Omental fat pad (tissue), 4 donors: ENCODE results near the gene ATP6V0C. TPM values are rescaled to one million over a fixed set of nuclear protein-coding genes. Genes with fewer than 3 reads are reported as not detected.

Experiments
- ATAC-seq: fragments of 150-250 bp; one replicate; pipeline ENCODE4 v1.9.1; 2016; ENCODE audit warnings: mild to moderate bottlenecking, moderate library complexity; ENCODE audit not compliant: low FRiP score
- DNase-seq: peaks from one replicate; pipeline ENCODE4 v3.0.0-alpha.2; 2019; ENCODE audit warnings: low spot score
- total RNA-seq, 4 donors: library from RNA; depleted of rRNA; stranded (reverse); fragments of >200 nt; gene quantifications; one replicate each; pipeline ENCODE4 v1.1.0, GENCODE V29; 2016
- TF ChIP-seq, protein P1 (sequence below), 3 donors: fragments of 450-650 bp; IDR thresholded peaks; one replicate each; pipeline ENCODE4 v1.5.1; 2016 to 2017; ENCODE audit warnings: antibody characterized with exemption in 3 of 3, mild to moderate bottlenecking in 3 of 3, moderate library complexity in 2 of 3

ATP6V0C gene
- total RNA-seq, 4 donors from 2014 or later, result 43.5 to 113 (median 67.9) TPM

DNA sequence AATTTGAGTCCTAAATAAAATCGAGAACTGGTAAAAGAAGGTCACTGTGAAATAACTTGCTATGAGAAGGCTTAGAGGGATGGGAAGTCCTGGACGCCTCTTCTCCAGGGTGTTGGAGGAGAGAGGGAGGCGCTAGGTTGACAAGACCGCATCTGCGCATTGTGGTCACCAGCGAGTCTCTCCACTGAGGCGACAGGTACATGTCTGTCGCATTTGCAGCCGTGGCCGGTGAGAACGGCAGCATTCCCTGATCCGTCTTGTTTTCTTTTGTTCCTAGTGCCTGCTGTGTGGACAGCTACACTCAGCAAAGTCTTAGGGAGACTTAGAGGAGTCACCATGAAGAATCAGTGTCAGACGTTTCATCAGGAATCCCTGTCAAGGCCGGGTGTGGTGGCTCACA, 8.1 kb upstream of the ATP6V0C start:
- TF ChIP-seq, protein P1, sequence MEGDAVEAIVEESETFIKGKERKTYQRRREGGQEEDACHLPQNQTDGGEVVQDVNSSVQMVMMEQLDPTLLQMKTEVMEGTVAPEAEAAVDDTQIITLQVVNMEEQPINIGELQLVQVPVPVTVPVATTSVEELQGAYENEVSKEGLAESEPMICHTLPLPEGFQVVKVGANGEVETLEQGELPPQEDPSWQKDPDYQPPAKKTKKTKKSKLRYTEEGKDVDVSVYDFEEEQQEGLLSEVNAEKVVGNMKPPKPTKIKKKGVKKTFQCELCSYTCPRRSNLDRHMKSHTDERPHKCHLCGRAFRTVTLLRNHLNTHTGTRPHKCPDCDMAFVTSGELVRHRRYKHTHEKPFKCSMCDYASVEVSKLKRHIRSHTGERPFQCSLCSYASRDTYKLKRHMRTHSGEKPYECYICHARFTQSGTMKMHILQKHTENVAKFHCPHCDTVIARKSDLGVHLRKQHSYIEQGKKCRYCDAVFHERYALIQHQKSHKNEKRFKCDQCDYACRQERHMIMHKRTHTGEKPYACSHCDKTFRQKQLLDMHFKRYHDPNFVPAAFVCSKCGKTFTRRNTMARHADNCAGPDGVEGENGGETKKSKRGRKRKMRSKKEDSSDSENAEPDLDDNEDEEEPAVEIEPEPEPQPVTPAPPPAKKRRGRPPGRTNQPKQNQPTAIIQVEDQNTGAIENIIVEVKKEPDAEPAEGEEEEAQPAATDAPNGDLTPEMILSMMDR (IDR thresholded peaks at IDR 0.05), result no peak
- no peak for DNase-seq
- no peak for ATAC-seq

DNA sequence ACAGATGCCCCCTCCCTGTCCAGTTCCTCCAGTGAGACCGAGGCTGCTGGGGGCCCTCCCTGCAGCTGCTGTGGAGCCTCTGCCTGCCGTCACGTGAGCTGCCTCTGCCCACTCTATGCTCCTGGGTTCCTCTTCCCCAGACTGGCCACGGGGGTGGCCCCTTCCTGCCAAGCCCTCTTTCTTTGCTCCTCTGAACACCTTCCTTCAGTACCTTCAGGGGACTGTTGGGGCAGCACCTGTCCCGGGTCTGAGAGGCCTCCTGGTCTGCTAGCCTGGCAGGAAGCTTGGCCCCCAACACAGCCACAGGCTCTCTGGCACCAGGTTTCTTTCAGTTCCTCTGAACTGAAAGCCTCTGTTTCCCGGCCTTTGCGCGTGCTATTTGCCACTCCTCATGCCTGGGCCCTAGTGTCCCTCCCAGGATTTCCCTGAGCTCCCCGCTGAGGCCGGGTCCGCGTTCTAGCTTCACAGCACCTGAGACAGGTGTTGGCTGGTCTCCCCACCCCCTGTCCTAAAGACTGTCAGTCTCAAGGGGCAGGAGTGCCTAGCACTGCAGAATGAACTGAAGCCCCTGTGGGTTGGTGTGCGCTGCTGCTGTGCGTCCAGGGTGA, 6.6 kb upstream of the ATP6V0C start:
- ATAC-seq (no peak), DNase-seq (no peak)
- TF ChIP-seq, protein P1 (IDR thresholded peaks at IDR 0.05), result no peak

DNA sequence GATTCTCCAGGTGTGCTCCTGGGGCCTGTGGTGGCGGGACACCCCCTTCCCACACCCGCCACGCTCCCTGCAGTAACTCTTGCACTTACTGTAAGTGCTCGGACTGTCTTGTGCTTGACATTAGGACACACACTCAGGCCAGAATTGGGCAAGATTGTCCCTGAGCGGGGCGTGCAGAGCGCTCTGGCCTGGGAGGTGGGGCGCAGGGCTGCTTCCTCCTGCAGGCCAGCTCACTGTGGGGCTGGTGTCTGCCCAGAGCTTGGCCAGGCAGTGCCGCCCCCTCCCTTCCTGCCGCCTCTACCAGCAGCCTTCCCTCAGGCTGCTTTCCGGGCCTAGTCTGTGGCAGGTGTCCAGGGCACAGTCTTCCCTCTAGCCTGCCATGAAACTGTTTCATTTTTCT, 6.1 kb upstream of the ATP6V0C start:
- TF ChIP-seq, protein P1 (IDR thresholded peaks at IDR 0.05), result no peak
- no peak for DNase-seq
- no peak for ATAC-seq

DNA sequence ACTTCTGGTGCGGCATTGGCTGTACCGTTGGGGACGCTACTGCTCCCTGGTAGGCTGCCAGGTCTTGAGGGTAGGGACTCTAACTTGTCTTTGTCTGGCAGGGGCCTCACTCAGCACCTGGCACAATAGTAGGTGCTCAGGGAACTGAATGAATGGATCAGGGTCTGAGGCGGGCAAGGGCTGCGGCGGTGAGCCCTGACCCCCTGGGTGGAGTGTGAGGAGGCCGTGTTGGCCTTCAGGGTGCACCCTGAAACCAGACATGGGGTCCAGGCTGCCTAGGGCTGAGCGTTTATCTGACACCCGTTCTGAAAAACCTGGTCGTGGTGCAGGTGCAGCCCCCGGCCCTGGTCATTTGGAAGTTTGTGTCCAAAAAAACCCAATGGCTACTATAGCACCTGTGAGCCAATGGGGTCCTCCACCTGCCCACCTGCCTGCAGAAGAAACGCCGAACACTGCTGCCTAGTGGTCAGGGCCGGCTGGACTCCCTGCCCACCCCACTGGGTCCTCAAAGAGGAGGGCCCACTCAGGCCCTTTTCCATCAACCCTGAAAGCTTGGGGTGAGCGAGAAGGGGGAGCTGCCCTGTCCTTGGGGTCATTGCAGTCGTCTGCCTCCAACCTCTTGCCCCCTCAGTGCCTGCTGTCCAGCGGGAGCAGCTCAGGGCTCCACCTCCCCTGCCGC, 4.9 kb upstream of the ATP6V0C start:
- ATAC-seq, result no peak
- DNase-seq, result no peak
- TF ChIP-seq, protein P1 (IDR thresholded peaks at IDR 0.05), result no peak

DNA sequence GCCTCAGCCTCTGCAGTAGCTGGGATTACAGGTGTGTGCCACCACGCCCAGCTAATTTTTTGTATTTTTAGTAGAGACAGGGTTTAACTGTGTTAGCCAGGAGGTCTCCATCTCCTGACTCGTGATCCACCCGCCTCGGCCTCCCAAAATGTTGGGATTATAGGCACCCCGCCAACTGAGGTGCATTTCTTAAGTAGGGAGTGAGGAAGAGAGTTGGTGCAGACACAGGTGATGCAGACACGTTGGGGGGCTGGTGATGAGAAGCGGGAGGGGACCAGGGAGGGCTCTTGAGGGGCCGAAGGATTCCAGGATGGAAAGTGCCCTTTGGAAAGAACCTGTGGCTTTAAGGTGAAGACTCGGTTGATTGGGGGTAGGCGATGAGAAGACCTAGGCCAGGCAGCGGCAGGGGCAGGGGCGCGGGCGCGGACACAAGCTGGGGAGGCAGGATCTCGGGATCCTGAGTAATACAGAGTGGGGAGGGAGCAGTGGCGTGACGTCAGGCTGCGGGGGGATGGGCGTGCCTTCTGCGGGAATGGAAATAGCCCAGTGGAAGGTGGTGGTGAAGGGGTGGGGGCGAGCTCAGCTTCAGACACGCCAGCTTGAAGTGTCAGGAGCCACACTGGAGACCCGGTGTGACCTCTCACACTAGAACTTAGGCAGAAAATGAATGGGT, 2.5 kb upstream of the ATP6V0C start:
- DNase-seq, result peak; percentile 92
- TF ChIP-seq, protein P1 (IDR thresholded peaks at IDR 0.05), result no peak
- peak; percentile 44 for ATAC-seq

DNA sequence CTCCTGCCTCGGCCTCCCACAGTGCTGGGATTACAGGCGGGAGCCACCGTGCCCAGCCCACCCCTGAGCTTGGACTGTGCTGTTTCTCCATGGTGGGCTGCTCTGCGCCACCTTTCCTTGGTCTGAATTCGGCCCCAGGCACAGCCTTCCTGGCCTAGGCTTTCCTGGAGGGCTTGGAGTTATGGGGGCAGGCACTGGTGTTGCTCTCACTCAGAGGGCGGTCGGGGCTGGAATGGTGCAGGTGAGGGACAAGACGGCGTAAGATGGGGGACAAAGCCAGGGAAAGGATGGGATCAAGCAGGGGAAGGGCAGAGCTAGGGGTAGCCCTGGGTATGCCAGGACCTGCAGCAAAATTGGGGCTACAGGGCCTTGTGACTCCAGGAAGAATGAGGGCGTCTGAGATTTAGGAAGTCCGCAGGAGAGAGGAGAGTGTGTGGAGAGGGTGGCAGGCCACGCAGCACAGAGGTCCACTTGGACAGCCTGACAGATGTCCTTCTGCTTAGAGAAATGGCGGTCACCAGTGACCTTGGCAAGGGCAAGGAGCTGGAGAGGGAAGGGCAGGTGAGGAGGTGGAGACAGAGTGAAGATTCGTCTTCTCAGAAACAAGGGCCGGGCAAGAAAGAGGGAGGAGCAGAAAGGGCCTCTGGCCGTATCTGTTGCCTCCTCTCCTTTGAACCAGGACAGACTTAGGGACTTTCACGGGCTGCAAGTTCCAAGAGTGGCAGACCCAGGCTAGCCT, 1.6 kb upstream of the ATP6V0C start:
- ATAC-seq, result no peak
- TF ChIP-seq, protein P1 (IDR thresholded peaks at IDR 0.05), result no peak
- no peak for DNase-seq
